Measurements from ENCODE around the gene VCAM1. TPM values are rescaled to one million over a fixed set of nuclear protein-coding genes. Genes with fewer than 3 reads are reported as not detected.

VCAM1 gene
- total and polyA plus RNA-seq, 2 of the 4 experiments (the other 2 are of a cell fraction), result 10.1 to 21.1 TPM

DNA sequence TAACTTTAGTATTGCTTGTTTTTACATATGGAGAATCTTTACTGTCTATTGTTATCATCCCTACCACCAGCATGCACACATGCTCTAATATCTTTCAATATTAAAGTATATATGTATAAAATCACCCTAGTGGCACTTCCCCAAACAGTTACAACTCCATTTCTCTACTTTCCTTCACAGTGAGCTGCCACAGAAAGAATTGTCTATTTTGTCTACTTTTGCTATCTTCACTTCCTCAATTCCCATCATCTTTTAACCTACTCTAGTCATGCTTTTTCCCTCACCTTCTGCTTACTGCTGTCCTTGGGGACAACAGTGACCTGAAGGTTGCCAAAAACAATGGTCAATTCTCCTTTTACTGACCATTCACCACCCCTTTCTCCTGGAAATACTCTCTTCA is 59.2 kb downstream of the VCAM1 start:
- TF ChIP-seq FOS (IDR thresholded peaks at IDR 0.05; ENCODE audit: low read depth, low read length) (no peak), NFE2L2 (IDR thresholded peaks at IDR 0.05; ENCODE audit: low read depth, low read length) (no peak), CEBPB (IDR thresholded peaks at IDR 0.05; ENCODE audit: low read depth, low read length) (no peak), MAFK (IDR thresholded peaks at IDR 0.05; ENCODE audit: low read depth, low read length) (no peak), RAD21 (IDR thresholded peaks at IDR 0.05; ENCODE audit: low read length) (no peak), MAZ (IDR thresholded peaks at IDR 0.05; ENCODE audit: borderline replicate concordance, low read depth, low read length) (no peak), SMC3 (IDR thresholded peaks at IDR 0.05; ENCODE audit: low read depth, low read length) (no peak), RCOR1 (IDR thresholded peaks at IDR 0.05; ENCODE audit: insufficient replicate concordance, low read length) (no peak), POLR2A (IDR thresholded peaks at IDR 0.05; ENCODE audit: low read depth, low read length) (no peak), CHD1 (IDR thresholded peaks at IDR 0.05; ENCODE audit: low read depth, low read length) (no peak), MXI1 (IDR thresholded peaks at IDR 0.05; ENCODE audit: borderline replicate concordance, low read depth, low read length) (no peak), BHLHE40 (IDR thresholded peaks at IDR 0.05; ENCODE audit: low read depth, low read length) (no peak), RFX5 (IDR thresholded peaks at IDR 0.05; ENCODE audit: low read depth, low read length) (no peak)
- TF ChIP-seq, protein P1, sequence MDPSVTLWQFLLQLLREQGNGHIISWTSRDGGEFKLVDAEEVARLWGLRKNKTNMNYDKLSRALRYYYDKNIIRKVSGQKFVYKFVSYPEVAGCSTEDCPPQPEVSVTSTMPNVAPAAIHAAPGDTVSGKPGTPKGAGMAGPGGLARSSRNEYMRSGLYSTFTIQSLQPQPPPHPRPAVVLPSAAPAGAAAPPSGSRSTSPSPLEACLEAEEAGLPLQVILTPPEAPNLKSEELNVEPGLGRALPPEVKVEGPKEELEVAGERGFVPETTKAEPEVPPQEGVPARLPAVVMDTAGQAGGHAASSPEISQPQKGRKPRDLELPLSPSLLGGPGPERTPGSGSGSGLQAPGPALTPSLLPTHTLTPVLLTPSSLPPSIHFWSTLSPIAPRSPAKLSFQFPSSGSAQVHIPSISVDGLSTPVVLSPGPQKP (IDR thresholded peaks at IDR 0.05; ENCODE audit: borderline replicate concordance, low read depth, low read length), result no peak
- TF ChIP-seq, protein P2, sequence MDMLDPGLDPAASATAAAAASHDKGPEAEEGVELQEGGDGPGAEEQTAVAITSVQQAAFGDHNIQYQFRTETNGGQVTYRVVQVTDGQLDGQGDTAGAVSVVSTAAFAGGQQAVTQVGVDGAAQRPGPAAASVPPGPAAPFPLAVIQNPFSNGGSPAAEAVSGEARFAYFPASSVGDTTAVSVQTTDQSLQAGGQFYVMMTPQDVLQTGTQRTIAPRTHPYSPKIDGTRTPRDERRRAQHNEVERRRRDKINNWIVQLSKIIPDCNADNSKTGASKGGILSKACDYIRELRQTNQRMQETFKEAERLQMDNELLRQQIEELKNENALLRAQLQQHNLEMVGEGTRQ (IDR thresholded peaks at IDR 0.05; ENCODE audit: low read depth, low read length), result no peak
- TF ChIP-seq, protein P3, sequence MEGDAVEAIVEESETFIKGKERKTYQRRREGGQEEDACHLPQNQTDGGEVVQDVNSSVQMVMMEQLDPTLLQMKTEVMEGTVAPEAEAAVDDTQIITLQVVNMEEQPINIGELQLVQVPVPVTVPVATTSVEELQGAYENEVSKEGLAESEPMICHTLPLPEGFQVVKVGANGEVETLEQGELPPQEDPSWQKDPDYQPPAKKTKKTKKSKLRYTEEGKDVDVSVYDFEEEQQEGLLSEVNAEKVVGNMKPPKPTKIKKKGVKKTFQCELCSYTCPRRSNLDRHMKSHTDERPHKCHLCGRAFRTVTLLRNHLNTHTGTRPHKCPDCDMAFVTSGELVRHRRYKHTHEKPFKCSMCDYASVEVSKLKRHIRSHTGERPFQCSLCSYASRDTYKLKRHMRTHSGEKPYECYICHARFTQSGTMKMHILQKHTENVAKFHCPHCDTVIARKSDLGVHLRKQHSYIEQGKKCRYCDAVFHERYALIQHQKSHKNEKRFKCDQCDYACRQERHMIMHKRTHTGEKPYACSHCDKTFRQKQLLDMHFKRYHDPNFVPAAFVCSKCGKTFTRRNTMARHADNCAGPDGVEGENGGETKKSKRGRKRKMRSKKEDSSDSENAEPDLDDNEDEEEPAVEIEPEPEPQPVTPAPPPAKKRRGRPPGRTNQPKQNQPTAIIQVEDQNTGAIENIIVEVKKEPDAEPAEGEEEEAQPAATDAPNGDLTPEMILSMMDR (conservative IDR thresholded peaks at IDR 0.05; ENCODE audit: low read depth, low read length), result no peak
- Histone ChIP-seq H3K4me1 (ENCODE audit: control insufficient read depth, insufficient read depth, low read length) (no peaks in the 10 kb centered on the region), H3K23ac (ENCODE audit: low read depth, low read length) (no peak overlapping the region), H3K27me3 (ENCODE audit: control insufficient read depth, insufficient read depth, low read length) (no peaks in the 10 kb centered on the region), H2BK5ac (ENCODE audit: low read depth, low read length, poor library complexity, severe bottlenecking) (no peak overlapping the region), H4K5ac (ENCODE audit: low read depth, low read length) (no peak overlapping the region), H4K20me1 (ENCODE audit: insufficient read depth, low read length) (no peaks in the 10 kb centered on the region), H2AK5ac (ENCODE audit: low read depth, low read length) (no peak overlapping the region), H3K9ac (ENCODE audit: low read depth, low read length) (no peak overlapping the region), H3K79me1 (ENCODE audit: low read depth in 1 of 2, low read length in 2 of 2) (no peaks in the 10 kb centered on the region), H3K4me2 (ENCODE audit: low read depth, low read length) (no peak overlapping the region), H3K4ac (ENCODE audit: low read depth, low read length) (no peak overlapping the region), H2BK20ac (ENCODE audit: low read depth, low read length) (no peak overlapping the region), H3K18ac (ENCODE audit: low read depth, low read length) (no peak overlapping the region), H3K56ac (ENCODE audit: extremely low read depth, insufficient read depth, low read length) (no peak overlapping the region), H3K14ac (replicated peaks; ENCODE audit: low read depth, low read length) (no peak overlapping the region), H3K9me1 (ENCODE audit: insufficient read depth, low read length) (no peaks in the 10 kb centered on the region), H3K9me3 (ENCODE audit: control insufficient read depth, insufficient read depth, low read length) (0 out of 2 replicates have a peak, but pooled peaks cover 3% of the 10 kb centered on the region), H4K8ac (ENCODE audit: low read depth in 2 of 2, low read length in 2 of 2) (no peak overlapping the region), H3K36me3 (ENCODE audit: control insufficient read depth, insufficient read depth, low read length) (no peaks in the 10 kb centered on the region), H2AFZ (replicated peaks; ENCODE audit: low read length, poor library complexity) (no peak overlapping the region), H3K4me3 (ENCODE audit: insufficient read depth, low read depth, low read length) (no peak overlapping the region), H2BK120ac (ENCODE audit: low read depth, low read length) (no peak overlapping the region), H2BK15ac (ENCODE audit: low read depth, low read length) (no peak overlapping the region), H3K27ac (ENCODE audit: insufficient read depth, low read length) (no peak overlapping the region), H2AK9ac (replicated peaks; ENCODE audit: low read depth, low read length, poor library complexity) (no peak overlapping the region), H4K91ac (ENCODE audit: insufficient read depth, low read depth, low read length) (no peak overlapping the region)
- ChIA-PET CTCF (no interaction called here), POLR2A (ENCODE audit: unreplicated experiment) (no interaction called here)
- no peak for DNase-seq
- no TSS peak for BruUV-seq (replicated peaks)
- ATAC-seq (ENCODE audit: low read depth), result no peak
- intact Hi-C loops (cut with micrococcal nuclease) (no loop called here), dilution Hi-C loops (cut with HindIII; ENCODE audit: low sequenced_read_pairs, unreplicated experiment) (no loop called here), in situ Hi-C loops (cut with MboI; ENCODE audit: low sequenced_read_pairs) (no loop called here)

Measured in IMR-90 (cell line).